GM21825 (cell line): ENCODE measurements around the gene ABCB1.
A peak's percentile ranks its signal among the peaks of the same experiment; 100 is the strongest.

Experiments used
- ATAC-seq: cut with Tn5 transposase; IDR thresholded peaks from one replicate; pipeline ENCODE4 v1.9.1; 2021; ENCODE audit warnings: mild to moderate bottlenecking, moderate library complexity; ENCODE audit not compliant: unreplicated experiment

Gene ABCB1

DNA sequence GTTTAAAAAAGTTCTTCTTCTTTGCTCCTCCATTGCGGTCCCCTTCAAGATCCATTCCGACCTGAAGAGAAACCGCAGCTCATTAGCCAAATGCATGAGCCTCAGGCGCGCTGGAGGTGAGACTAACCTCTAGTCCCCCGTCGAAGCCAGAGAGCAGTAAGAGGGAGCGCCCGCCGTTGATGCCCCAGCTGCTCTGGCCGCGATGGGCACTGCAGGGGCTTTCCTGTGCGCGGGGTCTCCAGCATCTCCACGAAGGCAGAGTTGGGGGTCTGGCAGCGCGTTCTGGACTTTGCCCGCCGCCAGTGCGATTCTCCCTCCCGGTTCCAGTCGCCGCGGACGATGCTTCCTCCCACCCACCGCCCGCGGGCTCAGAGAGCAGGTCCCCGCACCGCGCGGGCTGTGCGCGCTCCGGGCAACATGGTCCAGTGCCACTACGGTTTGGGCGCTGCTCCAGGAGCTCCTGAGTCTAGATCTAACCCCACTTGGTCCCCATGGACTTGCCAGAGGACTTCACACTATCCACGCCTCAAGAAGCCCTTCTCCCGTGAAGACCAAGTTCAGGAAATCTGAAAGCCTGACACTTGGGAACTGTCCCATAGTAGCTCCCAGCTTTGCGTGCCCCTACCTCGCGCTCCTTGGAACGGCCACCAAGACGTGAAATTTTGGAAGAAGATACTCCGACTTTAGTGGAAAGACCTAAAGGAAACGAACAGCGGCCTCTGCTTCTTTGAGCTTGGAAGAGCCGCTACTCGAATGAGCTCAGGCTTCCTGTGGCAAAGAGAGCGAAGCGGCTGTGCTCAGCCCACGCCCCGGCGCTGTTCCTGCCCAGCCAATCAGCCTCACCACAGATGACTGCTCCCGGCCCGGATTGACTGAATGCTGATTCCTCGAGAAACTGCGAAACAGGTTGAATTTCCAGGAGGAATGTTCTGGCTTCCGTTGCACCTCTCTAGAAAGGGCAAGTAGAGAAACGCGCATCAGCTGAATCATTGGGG, at the start of gene ABCB1:
Gene ABCB1, minus strand, starts transcription at position 755 of the 995 bp plus-strand sequence. Its CDS starts 700 bp downstream, at position 55.
- peak; percentile 66 for ATAC-seq

DNA sequence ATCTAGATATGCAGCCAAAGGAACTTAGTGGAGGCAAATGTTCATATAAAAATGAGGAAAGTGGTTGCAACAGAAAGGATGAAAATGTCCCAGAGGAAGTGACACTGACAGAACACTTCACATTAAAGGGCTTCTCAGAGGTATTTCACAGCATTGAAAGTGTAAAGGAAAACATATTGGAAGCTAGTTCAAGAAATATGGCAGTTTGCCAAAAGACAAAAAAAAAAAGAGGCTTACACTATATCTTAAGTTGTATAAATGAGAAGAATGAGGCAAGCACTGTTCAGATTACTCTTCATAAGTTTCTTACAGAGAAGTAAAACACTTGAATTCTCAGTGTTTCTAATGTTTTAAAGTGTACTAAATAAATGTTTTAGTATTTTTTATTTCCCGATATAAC, 47.6 kb upstream of the ABCB1 start:
- ATAC-seq: no peak

DNA sequence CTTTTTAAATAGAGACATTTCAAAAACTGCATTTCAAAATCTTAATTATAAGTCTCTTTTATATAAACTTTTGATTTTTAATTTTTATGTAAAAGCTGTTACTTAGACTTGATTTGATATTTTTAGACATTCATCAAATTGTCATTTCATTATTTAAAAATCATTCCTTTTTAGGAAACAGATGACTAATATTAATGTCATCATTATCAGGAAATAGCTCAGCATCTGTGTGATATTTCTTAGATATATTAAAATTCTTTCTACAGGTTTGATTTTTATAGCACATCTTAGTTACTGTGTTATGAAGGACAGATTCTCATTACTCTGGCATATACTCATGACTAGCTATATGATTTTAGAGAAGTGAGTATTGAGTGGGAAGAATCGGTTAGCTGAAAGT, 44.8 kb upstream of the ABCB1 start:
- ATAC-seq: no peak

DNA sequence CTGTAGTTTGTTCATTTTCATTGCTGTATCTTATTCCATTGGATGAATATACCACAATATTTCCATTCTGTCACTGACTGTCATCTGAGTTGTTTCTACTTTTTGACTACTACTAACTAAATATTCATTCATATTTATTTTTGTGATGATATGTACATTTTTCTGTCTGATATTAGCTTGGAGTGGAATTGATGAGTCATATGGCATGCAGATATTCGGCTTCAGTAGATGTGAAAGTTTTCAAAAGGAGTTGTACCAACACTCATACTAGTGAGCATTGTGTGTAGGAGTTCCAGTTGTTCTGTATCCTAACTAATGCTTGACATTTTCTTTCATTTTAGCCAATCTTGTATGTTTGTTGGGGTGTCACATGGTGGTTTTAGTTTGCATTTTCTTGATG, 35.2 kb upstream of the ABCB1 start:
- no peak for ATAC-seq

DNA sequence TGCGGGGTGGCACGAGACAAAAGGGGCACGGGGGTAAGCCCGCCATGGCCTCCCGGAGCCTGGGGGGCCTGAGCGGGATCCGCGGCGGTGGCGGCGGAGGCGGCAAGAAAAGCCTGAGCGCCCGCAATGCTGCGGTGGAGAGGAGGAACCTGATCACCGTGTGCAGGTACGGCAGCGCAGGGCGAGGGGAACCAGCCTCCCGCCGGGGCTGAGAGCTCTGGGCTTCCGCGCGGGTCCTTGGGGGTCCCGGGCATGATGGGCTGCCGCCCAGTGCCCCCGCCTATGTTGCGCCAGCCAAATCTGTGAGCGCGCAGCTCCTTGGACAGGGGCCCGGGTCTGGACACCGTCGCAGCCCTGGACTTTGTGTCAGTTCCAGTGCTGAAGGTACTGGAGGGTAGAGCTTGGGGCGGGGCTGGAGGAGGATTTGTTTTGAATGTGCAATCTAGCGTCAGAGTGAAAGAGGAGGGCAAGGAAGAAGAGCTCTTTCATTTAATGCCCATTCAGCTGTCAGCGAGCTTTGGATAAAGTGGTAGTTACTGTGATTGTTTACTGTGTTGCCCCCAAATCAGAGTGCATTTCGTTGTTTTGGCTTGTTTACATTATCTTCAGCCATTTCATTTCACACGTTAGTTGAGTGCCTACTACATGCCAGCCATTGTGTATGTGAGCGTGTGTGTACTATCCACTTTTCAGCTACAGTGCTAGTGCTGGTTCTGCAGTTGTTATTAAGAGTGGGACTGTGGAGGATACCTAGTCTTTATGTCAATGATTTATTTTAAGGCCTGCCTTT, 28.3 kb upstream of the ABCB1 start:
- no peak for ATAC-seq

DNA sequence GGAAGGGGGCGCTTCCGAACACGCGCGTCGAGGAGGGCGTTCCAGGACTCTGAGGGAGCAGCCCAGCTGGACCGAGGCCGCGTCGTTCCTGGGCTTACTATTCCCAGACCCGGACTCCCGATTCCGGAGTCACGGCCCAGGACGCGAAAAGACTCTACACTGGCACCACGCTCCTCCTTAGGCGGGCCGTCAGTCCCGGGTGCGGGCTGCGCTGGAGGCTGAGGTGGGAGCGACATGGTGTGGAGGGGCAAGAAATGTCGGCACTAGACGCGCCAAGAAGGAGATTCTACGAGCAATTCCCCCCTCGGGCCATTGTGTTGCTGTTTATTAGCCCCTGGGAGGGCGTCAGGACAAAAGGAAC, 26.9 kb upstream of the ABCB1 start:
- peak; percentile 21 for ATAC-seq

DNA sequence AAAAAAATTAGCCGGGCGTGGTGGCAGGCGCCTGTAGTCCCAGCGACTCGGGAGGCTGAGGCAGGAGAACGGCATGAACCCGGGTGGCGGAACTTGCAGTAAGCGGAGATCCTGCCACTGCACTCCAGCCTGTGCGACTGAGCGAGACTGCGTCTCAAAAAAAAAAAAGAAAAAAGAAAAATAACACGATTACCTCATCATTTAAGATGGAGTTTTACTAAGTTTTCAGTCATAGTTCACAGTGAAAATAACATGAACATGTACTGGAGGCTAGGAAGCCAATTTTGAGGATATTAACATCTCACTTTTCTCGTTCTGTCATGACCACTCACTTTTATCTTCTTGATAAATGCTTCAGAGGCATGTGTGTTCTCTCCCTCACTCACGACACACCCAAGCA, 24.4 kb upstream of the ABCB1 start:
- ATAC-seq: no peak

DNA sequence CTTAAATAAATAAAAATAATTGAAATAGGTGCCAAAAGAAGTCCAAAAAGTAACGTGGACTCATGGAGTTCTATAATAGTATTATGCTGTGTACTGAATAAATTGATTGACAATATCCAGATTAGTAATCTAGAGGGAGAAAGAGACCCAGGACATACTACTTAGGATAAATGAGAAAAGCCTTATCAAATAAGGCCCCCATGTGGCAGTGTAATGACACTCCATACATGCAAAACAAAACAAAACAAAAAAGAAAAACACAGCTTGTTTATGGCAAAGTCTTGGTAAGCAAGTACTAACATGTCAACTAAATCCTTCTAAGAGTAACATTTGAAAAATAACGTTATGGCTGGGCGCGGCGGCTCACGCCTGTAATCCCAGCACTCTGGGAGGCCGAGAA, 23.9 kb upstream of the ABCB1 start:
- ATAC-seq: no peak

DNA sequence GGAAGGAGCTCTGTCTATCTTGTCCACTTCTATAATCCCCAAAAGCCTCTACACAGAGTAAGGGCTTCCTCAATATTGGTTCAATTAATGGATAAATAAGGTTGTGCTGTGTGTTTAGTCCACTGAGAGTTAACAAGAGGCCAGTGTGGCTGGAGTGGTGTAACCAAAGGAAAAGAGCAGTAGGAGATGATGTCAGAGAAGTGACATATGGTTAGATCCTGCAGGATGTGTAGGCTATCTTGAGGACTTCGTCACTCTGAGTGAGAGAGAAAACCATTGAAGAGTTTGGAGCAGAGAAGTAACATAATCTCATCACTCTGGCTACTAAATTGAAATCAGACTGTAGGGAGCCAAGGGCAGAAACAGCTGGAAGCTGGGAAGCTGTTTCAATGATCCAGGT, 14.5 kb upstream of the ABCB1 start:
- no peak for ATAC-seq

DNA sequence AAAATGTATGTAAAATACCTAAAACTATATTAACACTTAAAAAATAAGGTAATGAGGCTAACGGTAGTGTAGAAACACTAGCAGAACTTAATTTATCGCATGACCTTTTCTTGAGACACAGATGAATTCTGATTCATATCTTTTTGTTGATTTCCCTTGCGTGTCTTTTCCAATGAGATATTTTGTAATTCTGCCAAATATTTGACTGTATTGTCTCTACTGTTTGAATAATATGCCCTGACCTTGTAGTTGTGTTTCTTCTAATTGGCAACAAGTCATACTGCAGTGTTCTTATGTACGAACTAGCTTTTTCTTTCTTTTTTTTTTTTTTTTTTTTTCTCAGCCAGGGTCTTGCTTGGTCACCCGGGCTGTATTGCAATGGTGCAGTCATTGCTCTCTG, 9.2 kb upstream of the ABCB1 start:
- ATAC-seq: no peak

DNA sequence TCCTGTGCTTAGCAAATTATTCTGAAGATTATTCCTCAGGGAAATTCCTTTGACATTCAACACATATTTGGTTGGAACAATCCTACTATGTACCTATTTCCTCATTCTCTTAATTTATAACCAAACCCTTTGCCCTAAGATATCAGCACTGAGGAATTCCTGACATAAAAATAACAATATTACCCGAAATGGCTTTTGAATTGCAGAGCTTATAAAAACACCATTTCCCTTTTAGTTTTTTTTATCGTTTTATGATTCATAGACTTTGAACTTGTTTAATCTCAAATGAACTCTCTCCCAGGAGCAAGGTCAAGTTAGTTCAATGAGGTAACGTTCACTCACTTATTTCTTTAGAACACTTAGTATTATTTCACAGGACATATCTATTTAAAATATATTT, 7.7 kb upstream of the ABCB1 start:
- ATAC-seq: no peak

DNA sequence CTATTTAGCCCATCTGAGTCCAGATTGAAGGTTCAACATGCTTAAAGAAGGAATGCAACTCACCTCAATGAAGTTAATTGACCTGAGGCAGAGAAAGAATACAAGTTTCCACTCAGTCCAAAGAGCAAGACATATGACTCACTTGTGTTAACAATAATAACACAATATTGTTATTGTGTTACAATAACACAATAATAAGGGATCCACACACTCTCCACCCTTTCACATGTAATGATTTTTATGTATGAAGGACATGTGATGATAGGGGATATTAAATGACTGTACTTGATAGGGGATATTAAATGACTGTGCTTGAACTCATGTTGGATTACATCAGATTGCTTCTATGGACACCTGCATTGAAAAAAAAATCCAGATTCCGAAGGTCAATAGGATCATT, 3.6 kb upstream of the ABCB1 start:
- no peak for ATAC-seq

DNA sequence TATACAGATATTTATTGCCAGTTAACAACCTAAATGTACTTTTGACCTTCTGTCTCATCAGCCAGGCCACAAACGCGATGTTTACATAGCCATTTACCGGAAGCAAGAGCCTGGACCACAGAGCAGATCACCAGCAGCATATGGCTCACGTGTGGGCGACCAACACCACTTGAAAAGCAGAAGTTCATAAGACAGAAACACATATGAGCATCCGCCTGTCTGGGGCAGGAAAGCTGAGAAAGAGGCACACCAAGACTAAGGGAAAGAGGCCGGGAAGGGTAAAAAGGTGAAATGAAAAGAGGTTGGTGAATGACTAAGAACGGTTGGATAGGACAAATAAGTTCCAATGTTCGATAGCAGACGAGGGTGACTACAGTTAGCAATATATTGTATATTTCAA, 1.3 kb downstream of the ABCB1 start:
- peak; percentile 96 for ATAC-seq

DNA sequence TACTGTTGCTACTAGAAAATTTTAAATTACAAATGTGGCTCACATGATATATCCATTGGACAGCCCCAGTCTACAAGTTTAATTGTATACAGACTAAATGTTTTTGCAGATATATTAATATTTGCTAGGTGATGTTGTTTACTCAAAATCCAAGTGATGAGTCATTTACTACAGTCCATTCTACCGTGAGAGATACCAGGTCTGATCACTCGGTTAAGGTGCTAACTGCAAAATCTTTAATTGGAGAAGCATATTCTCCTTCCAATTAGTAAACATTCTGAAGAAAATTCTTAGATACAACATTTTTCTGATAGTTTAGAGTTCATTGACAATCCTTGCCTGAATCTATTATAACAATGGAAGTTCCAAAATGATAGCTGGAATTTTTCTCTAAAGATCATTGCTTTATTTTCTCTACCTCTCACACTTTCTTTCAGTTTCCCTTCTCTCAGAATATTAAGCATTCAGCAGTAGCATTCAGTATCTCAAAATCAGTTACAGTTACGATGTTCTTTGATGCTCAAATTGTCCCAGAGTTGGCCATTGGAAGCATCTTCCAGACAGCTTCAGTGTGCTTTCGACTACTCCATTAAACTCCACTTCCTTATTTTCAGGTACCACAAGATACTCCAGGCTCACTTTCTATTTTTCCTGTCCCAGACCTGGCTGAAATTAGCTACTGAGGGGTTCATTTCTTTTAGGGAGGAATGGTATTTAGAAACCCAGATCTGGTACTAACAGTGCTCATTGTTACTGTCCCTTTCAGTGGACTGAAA, 2.3 kb downstream of the ABCB1 start:
- ATAC-seq: no peak

DNA sequence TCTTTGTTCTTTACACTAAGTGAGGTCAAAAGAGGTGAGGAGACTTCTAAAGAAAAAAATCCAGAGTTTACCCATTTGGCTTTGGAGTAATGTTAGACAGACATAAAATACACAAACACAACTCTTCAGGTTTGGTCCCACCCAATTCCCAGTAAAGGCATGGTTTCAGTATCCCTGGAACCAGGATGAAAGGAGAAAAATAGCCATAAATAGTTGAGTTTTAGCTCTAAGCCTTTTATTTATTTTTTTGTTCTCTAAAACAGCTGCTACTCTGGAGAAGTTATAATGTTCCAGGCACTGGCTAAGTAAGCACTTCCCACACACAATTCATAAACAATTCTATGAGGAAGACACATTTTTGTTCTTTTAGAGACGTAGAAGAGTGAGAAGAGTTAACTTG, 4.0 kb downstream of the ABCB1 start:
- no peak for ATAC-seq

DNA sequence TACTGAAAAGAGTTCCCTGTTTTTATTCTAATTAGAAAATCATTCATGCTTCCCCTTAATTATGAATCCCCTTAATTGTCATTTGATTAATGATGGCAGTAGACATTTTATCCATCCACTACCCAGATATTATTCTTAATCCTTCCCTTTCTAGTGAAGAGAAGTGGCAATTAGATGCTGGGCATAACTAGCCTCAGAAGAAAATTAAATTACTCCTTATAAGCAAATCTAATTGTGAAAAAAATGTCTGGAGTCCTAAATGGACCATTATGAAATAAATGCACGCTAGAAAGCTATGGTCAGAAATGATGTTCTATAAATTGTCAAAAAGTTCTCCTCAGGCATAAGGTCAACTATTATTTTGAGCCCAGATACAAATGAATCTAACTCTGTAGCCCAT, 4.5 kb downstream of the ABCB1 start:
- no peak for ATAC-seq

DNA sequence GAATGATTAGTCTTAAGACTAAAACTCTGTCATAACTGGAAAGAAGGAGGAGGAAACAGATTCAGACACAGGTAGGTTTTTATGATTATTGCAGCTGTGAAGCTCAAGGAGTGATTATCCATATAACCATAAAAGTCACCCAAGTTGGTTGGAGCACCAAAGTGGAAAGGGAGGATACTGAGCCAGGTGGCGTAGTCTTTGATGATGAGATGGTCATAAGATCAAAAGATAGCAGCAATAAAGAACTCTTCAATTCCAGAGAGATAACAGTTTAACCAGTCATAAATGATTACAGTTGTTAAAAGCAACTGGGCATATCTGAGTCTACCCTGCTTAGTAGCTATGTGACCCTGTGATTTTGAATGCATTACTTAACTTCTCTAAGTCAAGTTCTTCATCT, 8.4 kb downstream of the ABCB1 start:
- no peak for ATAC-seq

DNA sequence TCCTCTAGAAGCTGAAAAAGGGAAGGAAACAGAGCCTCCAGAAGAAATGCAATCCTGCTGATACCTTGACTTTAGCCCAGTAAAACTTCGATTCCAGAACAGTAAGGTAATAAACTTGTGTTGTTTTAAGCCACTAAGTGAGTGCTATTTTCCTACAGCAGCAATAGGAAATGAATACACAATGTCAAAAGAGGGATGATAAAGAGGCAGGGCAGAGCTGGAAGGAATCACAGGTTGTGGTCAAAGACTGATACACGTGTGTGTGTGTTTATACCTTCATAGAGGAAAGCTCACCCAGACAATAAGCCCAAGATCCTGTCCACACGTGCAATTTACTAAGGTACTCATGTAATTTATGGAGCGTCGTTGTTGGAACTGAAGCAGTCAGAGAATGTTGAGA, 9.5 kb downstream of the ABCB1 start:
- ATAC-seq: no peak

DNA sequence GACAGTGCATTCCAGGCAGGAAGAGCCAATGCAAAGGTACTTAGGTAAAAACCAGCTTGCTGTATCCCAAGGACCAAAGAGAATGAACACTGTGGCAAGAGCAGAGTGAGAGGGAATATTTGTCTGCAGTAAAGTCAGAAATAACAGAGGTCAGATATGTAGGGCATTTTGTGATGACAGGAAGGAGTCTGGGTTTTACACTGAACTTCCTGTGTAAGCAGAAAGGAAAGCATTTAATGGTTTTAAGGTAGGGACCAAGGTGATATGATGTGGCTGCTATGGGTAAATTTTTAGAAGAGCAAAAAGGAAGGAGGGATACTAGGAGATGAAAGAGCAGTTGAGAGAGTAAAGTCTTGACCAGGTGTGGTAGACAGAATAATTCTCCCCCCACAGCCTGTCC, 10.1 kb downstream of the ABCB1 start:
- ATAC-seq: no peak

DNA sequence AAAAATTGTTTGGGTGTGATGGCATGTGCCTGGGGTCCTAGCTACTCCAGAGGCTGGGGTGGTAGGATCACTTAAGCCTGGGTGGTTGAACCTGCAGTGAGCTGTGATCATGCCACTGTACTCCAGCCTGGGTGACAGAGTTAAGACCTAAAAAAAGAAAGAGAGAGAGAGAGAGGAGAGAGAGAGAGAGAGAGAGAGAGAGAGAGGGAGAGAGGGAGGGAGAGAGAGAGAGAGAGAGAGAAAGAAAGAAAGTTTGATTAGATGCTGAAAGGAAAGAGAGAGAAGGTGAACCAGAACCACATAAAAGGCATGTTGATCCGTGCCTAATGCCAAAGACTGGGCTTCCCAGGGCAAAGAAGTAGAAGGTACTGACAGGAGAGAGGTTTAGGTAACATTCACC, 11.1 kb downstream of the ABCB1 start:
- no peak for ATAC-seq

DNA sequence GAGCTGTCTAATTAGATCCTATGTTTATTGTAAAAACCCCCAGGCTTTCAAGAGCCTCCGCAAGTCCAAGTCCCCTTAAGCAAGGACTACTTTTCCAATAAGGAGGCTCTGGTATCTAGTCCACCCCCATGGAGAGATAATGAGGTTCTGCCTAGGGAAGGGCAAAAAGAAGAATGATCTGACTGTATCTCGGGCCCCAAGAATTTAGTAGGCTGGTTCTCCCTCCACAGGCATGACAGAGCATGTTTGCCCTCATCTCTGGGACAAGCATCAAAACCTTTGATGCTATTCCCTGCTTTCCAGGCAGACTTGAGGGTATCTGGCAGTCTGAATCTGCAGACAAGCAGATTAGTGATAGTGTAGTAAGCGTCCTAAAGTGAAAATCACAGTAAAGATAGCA, 19.0 kb downstream of the ABCB1 start:
- ATAC-seq: no peak
